ENCODE measurements around the gene ARF5.

DNA sequence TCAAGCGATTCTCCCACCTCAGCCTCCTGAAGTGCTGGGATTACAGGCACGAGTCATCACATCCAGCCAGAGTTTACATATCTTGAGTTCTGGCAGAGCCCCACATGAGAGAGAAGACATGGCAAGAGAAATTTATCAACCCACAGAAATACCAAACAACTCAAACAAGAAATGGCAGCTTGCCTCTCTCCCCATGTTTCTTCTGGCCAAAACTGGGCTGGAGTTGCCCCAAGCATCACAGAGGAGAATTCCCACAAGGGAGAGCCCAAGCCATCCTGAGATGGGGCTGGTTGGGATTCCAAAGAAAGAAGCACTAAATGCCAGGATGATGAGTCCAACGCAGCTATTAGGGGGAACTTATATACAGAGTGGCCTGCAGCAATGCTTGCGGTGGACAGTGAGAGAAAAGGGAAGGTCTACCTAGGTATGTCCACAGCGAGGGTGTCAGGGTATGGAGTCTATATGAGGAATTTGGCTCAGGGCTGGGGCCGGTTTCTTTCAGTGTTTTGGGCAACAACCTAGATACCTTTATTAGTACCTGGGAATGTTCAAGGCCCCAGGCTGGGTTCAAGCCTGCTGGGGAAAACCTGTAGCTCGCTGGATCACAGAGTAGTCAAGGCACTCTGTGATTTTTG is 44.2 kb downstream of the ARF5 start:
- no peak for TF ChIP-seq CTCF (IDR thresholded peaks at IDR 0.05)
- TF ChIP-seq POLR2A (IDR thresholded peaks at IDR 0.05), result no peak
- no peak for TF ChIP-seq POLR2AphosphoS5 (IDR thresholded peaks at IDR 0.05)
